ENCODE data around the gene TMEM114.

- TF ChIP-seq CTCF (IDR thresholded peaks at IDR 0.05) = no peak
- no peak for TF ChIP-seq ZFX (IDR thresholded peaks at IDR 0.05; ENCODE audit: borderline replicate concordance)
Measured at GRCh38 chr16:8594149-8594666, 3.9 kb upstream of the TMEM114 start.
